ENCODE data around the gene IRF1.

Gene IRF1

DNA sequence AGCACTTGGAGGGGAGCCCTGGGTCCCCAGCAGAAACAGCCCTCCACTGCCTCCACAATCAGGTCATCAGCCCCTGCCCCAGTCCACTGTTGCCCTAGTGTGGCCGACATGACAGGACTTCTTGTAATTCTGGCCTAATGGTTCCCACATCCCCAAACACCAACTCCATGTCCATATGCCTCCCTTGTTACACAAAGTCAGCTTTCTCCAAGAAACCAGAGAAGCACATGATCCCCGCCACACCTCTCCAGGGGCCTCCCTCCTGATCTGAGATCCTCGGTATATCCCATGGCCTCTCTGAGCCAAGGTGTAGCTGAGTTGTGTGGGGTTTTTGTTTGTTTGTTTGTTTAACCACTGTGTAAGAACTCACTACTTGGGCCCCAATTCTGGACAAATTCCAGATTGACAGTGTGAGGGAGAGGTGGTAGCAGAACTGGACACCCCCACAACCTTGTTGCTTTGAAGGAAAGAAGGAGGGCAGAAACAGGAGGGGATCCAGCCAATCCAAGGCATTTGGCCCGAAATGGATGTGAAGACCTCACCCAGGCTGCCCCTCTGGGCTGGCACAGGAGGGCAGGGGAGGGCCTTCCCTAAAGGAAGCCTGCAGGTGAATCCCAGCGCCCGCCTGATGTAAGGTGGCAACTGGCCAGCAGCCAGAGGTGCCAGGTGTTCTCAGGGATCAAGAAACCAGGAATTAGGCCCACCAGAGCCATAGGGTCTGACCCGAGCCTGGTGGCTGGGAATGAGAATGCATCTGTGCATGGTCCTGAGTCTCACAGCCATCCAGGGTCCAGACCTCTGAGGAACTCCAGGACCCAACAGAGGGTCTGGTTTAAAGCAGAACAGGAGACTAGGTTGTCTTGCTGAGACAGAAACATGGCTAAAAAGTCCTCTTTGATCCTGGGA is 13.4 kb downstream of the IRF1 start:
- TF ChIP-seq, protein P1, sequence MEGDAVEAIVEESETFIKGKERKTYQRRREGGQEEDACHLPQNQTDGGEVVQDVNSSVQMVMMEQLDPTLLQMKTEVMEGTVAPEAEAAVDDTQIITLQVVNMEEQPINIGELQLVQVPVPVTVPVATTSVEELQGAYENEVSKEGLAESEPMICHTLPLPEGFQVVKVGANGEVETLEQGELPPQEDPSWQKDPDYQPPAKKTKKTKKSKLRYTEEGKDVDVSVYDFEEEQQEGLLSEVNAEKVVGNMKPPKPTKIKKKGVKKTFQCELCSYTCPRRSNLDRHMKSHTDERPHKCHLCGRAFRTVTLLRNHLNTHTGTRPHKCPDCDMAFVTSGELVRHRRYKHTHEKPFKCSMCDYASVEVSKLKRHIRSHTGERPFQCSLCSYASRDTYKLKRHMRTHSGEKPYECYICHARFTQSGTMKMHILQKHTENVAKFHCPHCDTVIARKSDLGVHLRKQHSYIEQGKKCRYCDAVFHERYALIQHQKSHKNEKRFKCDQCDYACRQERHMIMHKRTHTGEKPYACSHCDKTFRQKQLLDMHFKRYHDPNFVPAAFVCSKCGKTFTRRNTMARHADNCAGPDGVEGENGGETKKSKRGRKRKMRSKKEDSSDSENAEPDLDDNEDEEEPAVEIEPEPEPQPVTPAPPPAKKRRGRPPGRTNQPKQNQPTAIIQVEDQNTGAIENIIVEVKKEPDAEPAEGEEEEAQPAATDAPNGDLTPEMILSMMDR (IDR thresholded peaks at IDR 0.05; ENCODE audit: control insufficient read depth, insufficient read depth, low read depth, low read length, missing control alignments): no peak
- H3K4me3 ChIP-seq (ENCODE audit: control insufficient read depth, low read depth, low read length): no peak overlapping the region
- DNase-seq (ENCODE audit: low read depth): no peak

DNA sequence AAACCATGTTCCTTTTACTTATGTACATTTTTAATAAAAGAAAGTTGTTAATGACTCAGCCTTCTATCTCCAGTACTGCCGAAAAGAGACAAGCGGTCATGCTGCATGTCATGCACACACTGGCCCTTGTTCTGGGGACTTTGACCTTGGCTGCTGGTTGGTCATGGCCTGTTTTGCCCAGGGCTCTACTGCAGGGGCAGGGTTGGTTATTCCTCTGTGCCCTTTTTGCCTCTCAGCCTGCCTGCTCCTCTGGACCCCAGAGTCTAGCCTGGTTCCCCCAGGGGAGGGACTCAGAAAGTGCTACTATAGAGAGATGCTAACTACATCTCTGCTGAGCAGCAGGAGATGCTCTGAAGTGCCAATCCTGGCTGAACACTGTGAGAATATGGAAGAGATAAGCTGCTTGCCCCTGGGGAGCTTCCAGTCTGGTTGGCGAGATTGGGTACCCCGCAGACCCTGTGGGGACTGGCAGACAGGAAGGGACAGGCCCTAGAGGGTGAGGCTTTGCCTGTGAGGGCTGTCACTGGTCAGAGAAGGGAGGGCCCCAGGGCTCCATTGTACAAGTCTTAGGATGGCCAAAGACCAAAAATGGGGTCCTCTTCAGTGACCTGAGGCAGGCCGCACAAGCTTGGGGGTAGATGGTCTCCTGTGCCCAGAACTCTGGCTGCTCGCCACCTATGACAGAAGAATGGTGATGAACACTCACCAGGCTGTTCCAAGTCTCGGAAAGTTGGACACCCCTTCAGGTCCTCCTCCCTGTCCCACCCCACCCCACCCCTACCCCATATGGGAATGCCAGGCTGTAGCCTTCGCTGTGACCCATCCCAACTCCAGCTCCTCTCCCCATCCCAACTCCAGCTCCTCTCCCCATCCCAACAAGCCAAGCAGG is 14.3 kb downstream of the IRF1 start:
- H3K4me3 ChIP-seq (ENCODE audit: control insufficient read depth, low read depth, low read length): no peak overlapping the region
- no peak for DNase-seq (ENCODE audit: low read depth)
- TF ChIP-seq, protein P1 (IDR thresholded peaks at IDR 0.05; ENCODE audit: control insufficient read depth, insufficient read depth, low read depth, low read length, missing control alignments): no peak

- TF ChIP-seq, protein P1 (IDR thresholded peaks at IDR 0.05; ENCODE audit: control insufficient read depth, insufficient read depth, low read depth, low read length, missing control alignments): no peak
- DNase-seq (ENCODE audit: low read depth): no peak
- no peak overlapping the region for H3K4me3 ChIP-seq (ENCODE audit: control insufficient read depth, low read depth, low read length)
These were observed 15.1 kb downstream of the IRF1 start for GRCh38 chr5:132475497-132475882.

DNA sequence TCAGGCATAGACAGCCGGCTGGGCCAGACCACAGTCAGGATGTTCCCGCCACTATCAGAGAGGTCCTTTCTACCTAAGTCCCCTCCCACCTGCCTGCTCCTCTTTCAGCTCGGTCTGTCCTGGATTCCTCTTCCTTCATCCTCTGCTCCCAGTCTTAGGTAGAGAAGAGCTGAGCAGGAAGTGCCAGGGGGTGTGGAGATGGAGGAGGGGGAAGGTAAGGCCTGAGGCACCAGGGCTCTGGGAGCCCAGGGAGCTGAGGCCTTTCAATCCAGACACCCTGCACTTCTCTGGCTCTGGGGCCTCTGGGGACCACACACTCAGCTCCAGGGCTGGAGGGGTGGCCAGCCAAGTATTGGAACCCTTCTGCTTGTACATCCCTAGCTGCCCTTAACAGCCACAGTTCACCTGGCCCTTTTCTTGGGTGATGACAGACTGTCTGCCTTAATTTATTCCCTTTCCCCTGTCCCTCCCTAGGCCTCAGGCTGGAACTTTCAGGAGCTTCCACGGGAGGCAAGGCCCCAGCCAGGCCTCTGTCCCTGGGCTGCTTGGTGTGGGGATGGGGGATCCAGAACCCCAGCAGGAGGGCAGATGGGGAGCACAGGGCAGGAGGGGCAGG is 15.6 kb downstream of the IRF1 start:
- no peak overlapping the region for H3K4me3 ChIP-seq (ENCODE audit: control insufficient read depth, low read depth, low read length)
- TF ChIP-seq, protein P1 (IDR thresholded peaks at IDR 0.05; ENCODE audit: control insufficient read depth, insufficient read depth, low read depth, low read length, missing control alignments): no peak

DNA sequence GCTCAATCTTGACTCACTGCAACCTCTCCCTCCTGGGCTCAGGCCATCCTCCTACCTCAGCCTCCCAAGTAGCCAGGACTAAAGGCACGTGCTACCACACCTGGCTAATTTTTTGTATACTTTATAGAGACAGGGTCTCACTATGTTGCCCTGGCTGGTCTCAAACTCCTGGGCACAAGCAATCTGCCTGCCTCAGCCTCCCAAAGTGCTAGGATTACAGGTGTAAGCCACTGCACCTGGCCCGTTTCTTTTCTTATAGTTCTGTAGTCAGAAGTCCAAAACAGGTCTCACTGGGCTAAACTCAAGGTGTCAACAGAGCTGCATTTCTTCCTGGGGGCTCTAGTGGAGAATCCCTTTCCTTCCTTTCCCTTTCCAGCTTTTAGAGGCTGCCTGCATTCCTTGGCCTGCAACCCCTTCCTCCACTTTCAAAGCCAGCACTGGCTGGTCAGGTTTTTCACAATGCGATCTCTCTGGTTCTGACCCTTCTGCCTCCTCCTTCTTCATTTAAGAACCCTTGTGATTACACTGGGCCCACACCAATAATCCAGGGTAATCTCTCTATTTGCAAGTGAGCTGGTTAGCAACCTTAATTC is 16.3 kb downstream of the IRF1 start:
- TF ChIP-seq, protein P1 (IDR thresholded peaks at IDR 0.05; ENCODE audit: control insufficient read depth, insufficient read depth, low read depth, low read length, missing control alignments): no peak
- no peak for DNase-seq (ENCODE audit: low read depth)
- H3K4me3 ChIP-seq (ENCODE audit: control insufficient read depth, low read depth, low read length): no peak overlapping the region

More for the DNA sequence above, 15.6 kb downstream of the IRF1 start:
- DNase-seq (ENCODE audit: low read depth): no peak

DNA sequence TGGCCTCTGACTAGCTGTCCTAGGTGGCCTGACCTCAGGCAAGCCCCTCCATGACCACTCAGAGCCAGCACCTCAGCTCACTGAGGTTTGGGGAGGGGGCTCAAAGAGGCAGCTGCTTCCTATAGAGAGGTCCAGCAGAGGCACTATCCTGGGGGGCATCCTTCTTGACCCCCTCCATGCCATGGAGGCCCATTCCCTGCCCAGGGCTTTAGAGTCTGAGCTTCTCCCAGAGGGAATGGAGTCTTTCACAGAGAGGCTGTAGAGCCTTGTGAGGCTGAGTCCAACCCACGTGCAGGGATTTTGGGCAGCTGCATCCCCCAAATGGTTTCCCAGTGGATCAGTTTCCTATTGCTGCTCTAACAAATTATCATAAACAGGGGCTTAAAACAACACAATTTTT is 16.9 kb downstream of the IRF1 start:
- TF ChIP-seq, protein P1 (IDR thresholded peaks at IDR 0.05; ENCODE audit: control insufficient read depth, insufficient read depth, low read depth, low read length, missing control alignments): no peak
- no peak for DNase-seq (ENCODE audit: low read depth)
- H3K4me3 ChIP-seq (ENCODE audit: control insufficient read depth, low read depth, low read length): no peak overlapping the region
